ENCODE measurements around the gene PANK4. TPM values are rescaled to one million over a fixed set of nuclear protein-coding genes. Genes with fewer than 3 reads are reported as not detected.

The PANK4 gene
- total RNA-seq, 2 experiments from 2014 or later = 39.1 to 41.3 TPM

DNA sequence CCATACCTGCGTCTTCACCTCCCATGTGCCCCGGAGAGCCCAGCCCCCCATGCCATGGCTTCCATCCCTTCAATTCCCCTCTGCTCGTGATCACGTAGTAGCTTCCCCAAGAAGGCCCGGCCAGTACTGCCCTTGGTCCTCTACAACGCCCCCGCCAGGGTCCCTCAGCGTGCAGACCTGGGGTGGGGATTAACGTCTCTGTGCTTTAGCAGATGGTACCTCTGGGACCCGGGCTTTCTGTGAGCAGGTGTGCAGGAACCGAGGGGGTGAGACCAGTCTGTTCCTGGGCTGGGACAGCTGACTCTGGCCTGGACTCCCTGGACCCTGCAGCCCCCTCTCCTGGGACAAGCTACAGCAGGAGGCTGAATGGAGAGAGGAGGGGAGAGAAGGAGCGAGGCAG is 49.1 kb downstream of the PANK4 start:
- ChIA-PET POLR2A (no interaction called here), CTCF (interaction anchor here (0.9 kb wide), 1 partner anchor 20 kb away, joined by 3 read pairs; no protein-coding TSS in a partner anchor)

DNA sequence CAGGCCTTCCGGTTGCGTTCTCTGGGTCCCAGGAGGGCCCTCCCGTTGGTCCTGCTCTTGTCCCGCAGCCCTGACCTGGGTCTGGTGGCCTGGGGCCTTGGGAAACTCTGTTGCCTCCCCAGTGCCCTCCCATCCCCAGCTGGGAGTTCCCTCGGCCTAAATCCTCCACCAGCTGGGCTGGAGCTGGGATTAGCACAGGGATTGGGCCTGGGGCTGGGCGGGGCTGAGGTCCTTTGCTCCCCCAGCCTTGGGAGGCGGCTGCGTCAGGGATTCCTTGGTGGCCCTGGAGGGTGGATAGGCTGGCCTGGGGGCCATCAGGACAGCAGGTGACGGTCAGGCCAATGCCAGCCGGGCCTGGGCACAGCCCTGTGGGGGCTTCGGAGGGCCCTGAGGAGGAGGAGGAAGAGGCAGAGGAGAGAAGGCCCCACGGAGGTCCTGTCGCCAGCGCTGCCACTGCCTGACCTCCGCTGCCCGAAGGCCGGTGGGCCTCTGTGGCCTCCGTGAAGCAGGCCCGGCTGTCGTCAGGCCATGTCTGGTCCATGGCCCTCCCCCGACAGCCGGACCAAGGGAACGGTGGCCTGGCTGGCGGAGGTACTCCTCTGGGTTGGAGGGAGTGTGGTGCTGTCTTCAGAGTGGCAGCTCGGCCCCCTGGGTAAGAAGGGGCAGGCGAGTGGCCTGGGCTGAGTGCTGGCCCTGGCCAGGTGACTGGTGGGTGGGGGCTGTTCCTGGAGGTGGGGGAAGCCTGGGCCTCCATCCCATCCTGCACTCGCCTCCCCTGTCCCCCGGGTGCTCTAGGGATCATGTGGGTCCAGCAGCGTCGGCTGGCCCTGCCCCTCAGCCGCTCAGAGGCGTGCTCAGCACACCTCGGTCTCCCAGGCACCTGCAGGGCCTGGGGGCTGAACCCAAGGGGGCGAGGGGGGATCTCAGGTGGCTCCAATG is 50.1 kb downstream of the PANK4 start, which contains the start of gene PLCH2:
Gene PLCH2 (plus strand): TSS at position 229 of the 939 bp plus-strand sequence. CDS start 300 bp downstream, at position 529.
- ChIA-PET CTCF (no interaction called here), POLR2A (no interaction called here)

DNA sequence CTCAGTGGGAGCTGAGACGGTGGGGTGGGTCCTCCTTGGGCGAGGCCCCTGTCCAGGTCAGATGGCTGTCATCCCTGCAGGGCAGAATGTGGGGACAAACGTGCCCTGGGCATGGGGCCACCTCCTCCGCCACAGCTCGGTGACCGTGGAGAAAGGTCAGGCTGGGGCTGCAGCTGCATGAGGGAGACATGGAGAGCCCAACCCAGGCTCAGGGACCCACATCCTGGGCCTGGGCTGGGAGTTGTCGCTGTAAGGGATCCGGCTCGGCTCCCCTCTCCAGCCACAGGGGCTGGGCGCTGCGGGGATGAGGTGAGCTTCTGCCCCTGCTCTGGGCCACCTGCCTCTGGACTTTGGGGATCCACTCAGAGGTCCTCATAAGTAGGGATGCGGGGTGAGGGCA is 50.8 kb downstream of the PANK4 start:
- POLR2A ChIA-PET = no interaction called here

DNA sequence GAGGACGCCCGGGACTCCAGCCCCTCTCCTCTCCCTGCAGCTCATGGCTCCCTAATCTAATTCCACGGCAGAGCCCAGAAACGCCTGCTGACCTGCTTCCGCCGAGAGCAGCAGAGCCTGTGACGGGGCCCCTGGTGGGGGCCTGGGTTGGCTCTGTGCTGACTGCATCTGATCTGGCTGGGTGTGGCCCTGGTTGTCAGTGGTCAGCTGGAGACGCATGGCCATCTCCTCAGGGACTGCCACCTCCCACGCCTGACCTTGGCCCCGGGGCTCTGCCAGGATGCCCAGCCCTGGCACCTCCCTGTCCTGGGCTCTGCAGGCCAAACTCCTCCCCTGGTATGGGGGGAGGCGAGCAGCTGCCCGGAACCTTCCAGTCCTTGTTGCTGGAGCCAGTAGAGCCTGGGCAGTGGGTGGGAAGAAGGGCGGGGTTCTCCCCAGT is 51.4 kb downstream of the PANK4 start:
- ChIA-PET CTCF (no interaction called here), POLR2A (no interaction called here)

More for the DNA sequence above, 50.8 kb downstream of the PANK4 start:
- CTCF ChIA-PET = no interaction called here

DNA sequence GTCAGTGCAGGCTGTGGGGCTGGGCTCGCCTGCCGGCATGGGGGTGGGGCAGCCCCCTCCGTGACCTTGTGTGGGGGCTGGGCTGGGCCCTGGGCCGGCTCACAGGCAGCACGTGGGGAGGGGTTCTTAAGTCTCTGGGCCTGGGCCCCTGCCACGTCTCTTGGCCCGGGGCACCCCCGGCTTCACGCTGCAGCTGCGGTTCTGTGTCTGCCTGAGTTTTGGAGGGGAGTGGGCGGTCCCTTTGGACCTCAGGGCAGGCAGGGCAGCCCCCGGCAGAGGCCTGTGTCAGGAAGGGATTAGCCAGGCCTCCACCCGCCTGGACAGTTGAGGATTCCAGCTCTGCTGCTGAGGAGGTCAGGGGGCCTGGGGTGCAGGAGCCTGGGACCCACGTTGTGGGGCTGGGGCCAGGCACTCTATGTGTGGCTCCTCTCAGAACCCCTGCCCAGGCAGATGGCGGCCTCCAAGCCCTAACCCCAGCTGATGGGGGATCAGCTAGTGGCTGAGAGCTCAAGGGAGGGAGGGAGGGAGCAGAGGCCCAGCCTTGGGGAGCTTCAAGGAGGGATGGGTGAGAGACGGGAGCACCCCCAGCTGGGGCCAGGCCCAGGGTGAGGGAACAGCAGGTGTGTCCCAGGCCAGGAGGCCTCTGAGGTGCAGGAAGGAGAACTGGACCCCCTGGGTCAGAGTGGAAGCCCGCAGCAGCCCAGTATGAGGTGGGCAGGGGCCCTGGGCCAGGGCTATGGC is 52.1 kb downstream of the PANK4 start:
- CTCF ChIA-PET = no interaction called here
- POLR2A ChIA-PET = interaction anchor here (0.6 kb wide), 1 partner anchor 279 kb away, joined by 3 read pairs; the partner anchor contains the start of gene FAAP20

DNA sequence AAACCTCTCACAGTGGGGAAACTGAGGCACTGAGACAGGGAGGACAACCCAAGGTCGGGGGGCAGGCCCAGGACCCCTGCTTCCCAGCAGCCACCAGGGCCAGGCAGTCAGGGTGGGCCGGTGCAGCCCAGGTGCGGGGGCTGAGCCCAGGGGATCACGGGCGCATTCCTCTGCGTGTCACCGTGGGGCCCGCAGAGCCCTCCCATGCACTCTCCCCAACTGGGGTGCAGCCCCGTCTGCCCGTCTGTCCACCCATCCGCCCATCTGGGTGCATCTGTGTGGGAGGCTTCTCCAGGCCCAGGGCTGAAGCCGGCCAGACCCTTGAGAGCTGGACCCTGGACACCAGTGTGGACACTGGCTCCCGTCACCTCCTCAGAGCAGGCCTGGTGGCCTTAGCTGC is 53.2 kb downstream of the PANK4 start:
- ChIA-PET POLR2A (no interaction called here), CTCF (no interaction called here)

DNA sequence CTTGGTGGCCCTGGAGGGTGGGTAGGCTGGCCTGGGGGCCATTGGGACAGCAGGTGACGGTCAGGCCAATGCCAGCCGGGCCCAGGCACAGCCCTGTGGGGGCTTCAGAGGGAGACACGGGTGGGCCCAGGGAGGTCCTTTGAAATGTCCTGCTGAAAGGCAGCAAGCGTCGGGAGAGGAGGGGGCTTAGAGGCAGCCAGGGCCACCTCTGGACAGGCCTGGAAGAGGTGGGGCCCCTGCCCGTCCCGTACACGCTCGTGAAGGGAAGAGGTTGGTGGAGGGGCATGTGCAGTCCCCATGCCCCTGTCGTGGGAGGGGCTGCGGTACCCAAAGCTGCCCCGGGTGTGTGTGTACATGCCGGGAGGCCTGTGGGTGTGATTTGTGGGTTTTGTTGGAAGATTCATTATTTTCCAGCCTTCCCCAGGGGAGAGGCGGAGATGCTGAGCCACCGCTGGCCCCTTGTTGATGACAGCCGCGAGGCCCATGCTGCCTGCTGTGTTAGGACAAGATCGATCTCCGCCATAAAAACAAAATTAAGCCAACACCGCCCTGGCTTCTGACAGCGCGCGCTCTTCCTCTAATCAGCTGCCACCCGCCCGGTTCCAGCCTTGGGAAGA is 53.7 kb downstream of the PANK4 start:
- ChIA-PET POLR2A (no interaction called here), CTCF (no interaction called here)

DNA sequence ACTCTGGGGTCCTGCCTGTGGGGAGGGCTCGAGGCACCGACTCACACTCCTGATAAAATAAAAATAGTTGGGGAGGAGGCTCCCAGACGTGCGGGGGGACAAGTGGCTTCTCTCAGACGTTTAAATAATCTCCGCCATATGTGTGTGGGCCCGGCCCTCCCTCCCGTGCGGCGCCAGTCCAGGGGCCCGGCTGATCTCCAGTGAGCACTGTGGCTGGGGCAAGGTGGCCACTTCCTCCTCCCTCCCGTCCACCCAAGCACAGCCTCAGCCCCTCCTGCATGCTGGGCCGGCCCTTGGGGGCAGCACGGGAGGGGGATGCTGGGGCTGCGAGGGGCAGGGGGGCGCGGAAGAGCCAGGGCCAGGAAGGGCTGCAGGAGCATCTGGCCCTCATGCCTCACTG is 54.3 kb downstream of the PANK4 start:
- ChIA-PET CTCF (no interaction called here), POLR2A (no interaction called here)

DNA sequence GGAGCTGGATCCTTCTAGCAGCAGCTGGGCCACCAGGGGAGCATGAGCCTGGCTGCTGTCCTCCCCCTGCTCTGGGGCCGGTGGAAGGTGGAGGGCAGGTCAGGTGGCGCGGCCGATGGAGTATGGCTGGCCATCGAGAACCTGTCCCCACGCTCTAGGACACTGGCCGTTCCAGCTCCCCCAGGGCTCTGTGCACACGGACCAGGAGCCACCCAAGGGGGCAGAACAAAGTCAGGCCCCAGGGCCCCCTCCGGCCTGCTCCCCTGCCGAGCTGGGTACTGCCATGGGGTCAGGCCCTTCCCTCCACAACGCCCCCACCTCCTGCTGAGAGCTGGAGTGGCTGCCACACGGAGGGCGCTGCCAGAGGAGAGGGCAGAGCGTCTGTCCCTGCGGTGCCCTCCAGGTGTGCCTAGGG is 54.8 kb downstream of the PANK4 start:
- POLR2A ChIA-PET = no interaction called here
- CTCF ChIA-PET = no interaction called here

DNA sequence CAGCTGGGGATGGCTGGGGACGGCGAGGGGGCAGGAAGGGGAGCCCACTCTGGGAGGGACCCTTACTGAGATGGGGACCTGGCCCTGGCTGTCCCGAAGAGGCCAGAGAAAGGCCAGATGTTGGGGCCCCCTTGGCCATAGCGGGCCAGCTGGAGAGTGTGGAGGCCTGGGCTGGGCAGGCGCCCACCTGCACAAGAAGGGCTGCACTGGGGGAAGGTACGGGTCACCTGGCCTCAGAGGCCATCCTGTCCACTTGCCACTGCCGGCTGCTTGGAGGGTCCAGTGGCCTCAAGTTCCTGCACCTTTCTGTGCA is 55.3 kb downstream of the PANK4 start:
- CTCF ChIA-PET = no interaction called here
- POLR2A ChIA-PET = no interaction called here

DNA sequence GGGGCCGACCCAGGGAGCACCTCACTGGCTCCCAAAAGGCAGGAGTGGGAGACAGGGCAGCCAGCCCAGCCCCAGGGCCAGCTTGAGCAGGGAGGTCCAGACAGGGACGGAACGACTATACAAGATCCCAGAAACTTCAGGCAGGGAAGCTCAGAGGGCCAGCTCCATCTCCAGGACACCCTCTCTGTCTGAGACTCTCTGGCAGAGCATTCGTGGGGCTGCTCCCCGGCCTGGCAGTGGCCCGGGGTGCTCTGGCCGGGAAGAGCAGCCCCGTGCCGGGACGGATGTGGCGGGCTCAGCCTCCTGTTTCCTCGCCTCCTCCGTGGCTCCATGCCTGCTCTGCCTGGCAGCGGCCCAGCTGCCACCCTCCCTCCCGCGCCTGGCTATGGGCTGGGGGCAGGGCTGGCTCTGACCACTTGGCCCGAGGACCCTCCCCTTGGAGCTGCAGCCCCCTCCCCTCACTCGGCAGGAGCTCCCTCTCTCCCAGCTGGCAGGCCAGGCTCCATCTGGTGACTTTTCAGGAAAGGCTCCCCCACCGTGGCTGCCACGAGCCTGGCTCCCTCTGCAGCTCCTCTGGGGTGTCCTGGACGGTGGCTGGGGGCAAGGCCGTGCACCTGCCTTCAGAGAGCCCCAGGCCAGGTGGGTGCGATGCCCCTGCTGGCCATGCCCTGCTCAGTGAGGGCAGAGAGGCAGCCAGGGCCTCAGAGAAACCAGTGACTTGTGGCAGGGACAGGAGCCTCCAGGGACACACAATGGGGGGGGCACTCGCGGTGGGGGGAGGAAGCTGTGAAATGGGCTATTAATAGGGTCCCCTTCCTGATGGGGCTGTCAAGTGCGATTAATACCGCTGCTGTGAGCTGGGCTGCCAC is 55.9 kb downstream of the PANK4 start:
- CTCF ChIA-PET = no interaction called here
- POLR2A ChIA-PET = no interaction called here

DNA sequence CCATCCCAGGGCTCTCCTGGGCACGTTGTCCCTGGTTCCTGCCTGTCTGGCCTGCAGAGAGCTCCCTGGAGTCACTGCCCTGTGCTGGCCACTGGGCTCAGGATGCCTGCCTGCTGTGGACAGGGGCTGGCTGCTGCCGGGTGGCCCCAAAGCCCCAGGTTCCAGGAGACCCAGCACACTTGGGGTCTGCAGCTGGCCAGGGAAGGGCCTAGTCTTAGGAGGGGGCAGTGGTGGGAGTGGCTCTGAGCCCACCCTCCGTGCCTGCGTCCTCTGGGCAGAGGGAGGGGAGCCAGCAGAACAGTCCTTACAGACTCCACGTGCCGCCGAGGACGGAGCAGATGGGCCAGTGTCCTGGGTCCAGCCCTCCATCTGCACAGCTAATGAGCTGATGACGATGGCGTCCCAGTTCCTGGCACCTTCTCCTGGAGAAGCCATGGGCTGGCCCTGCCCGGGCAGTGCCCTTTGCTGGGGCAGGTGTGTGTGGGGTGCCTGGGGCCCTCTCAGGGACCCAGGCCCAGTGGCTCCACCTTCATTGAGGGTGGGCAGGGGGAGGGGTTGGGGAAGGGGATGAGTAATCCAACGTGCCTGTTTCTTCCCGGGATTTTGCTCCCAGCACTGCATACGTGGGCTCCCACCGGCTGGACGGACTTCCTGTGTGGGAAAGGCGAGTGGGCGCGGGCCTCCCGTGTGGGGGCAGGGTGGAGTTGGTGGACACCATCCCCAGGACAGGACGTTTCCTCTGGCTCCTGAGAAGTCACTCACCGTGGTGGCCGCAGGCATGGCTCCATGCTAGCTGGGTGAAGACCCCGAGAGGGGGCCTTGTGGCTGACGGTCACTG is 57.1 kb downstream of the PANK4 start:
- POLR2A ChIA-PET = no interaction called here
- CTCF ChIA-PET = no interaction called here

DNA sequence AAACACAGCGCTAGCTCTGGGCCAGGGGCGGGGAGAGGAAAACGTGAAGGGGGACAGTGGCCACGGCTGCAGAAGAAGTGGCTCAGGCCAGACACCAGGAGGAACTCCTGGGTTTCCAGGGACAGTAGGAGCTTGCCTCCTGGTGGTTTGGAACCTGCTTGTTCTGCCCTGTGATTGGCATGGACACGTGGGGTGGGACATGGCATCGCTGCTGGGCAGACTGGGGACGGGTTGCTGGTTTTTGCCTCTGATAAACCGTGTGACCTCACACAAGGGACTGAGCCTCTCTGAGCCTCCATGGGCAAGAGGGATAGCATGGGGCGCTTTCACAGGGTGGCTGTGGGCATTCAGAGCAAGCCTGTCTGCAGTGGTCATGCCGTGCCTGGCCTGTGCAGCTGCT is 57.9 kb downstream of the PANK4 start:
- ChIA-PET POLR2A (interaction anchor here (1.2 kb wide), 1 partner anchor 53 kb away, joined by 5 read pairs; no protein-coding TSS in a partner anchor), CTCF (no interaction called here)

DNA sequence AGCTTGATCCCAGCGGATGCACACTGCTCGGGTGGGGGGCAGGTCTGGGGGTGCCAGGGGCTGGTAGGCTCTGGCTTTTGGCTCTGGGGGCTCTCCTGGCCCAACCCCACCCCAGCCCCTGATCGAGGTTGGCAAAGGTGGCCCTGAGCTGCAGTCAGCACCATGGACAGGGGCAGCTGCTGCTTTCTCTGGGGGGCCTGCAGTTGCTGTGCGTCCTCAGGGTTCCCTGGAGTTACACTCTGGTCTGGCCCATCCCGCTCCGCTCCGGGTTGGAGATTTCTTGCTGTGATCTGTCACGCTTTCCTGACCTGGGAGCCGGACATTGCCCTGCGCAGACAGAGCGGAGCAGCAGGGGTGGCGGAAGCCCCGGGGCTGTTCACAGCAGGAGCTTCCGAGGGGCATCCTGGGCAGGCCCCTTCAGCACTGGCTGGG is 58.3 kb downstream of the PANK4 start:
- CTCF ChIA-PET = no interaction called here
- POLR2A ChIA-PET = interaction anchor here (1.2 kb wide), 1 partner anchor 52 kb away, joined by 5 read pairs; no protein-coding TSS in a partner anchor

DNA sequence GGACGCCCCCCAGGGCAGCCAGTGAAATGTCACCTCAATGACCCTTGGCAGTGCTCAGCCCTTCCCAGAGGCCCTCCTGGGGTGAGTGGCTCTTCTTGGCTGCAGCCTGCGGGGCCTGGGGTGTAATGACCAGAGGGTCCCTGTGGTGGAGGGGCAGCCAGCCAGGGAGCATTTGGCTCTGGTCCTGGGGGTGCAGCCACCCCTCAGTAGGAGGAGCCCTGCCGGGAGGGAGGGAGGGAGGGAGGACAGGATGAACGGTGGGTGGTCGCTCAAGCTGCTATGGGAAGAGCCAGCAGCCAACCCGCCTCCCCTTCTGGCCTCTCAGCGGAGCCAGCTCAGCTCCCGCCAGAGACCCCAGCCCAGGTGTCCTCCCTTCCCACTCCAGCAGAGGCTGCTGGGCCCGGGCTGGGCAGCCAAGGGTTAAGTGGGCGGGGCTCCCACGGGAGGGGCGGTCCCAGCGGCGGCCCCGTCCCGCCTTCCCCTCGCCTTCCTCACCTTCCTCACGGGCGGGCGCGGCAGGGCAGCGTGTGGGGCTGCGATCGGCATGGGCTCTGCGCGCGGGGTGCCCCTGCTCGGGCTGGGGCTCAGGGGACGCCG is 59.3 kb downstream of the PANK4 start:
- ChIA-PET POLR2A (no interaction called here), CTCF (no interaction called here)

DNA sequence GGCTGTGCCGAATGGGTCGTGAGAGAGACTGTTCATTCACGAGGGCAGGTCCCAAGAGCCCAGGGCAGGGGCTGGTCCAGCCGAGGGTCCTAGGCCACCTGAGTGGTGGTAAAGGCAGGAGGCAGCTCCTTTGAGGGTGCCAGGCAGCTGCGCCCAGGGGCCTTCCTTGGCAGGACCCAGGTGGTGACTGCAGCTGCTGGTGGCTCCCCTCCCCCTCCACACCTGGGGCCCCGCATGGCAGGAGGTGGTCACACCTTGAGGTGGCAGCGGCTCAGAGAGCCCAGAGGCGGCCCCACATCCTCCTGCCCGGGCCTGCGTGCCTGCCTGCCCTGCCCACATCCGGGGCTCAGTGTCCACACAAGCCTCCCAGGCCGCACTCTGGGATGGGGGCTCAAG is 60.1 kb downstream of the PANK4 start:
- POLR2A ChIA-PET = no interaction called here
- CTCF ChIA-PET = no interaction called here

DNA sequence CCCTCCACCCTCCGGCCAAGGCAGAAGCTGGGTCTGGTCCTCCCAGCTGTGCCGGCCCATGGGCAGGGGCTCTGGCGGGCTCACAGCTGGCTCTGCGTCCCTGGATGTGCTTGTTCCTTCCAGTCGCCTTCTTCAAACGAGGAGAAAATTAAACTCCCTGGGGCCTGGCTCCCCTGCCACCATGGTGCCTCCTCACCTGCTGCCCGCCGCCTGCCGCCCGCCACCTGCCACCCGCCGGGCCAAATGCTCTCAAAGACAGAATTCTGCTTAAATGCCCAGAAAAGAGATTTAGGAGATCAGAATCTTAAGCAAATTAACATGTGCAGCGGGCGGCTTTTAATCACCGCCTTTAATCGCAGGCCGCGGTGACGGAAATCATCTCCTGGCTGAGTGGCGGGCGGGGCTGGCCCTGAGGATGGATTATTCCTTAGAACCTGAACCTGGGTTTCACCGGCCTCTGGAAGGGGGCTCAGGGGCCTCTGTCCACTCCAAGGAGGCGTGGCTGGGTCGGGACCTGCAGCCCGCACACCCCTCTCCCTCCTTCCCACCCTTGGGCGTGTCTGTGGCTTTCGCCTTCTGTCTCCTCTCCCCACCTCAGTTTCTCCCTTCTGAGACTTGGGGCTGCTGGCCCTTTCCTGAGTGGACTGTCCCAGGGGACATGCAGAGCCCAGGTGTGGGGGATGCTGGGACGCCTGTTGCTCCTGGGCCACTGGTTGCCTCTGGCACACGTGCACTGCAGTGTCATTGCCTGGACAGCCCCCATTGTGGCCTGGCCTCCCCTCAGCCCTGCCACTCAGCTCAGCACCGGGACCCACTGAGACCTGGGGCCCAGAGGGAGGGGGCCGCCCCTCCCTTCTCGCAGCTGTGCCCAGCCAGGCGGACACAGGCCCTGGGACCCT is 60.8 kb downstream of the PANK4 start:
- ChIA-PET POLR2A (no interaction called here), CTCF (no interaction called here)

DNA sequence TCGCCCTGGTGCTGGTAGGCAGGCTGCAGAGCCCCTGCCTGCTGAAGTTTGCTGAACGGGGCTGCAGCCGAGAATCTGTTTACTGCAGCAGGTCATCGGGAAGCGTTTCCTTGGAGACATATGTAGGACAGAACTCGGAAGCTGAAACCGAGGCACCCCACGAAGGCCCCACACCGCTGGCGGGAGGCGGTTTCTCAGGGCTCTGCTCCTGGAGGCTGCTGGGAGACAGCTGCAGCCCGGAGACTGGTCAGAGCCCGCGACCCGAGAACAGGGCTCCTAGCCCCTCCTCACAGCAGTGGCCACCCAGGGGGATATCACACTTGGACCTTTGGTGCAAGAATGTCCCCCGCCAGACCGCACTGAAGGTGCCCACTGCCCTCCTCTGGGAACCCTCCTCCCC is 63.0 kb downstream of the PANK4 start:
- ChIA-PET CTCF (no interaction called here), POLR2A (no interaction called here)

All from activated CD8-positive, alpha-beta memory T cell treated with anti-CD3 and anti-CD28 coated beads for 36 hours (primary cell).